COLO668 (cell line): Measurements from ENCODE around the gene IL2RA.
A peak's percentile ranks its signal among the peaks of the same experiment; 100 is the strongest.

ENCODE experiments used
- DNase-seq: peaks from one replicate; lab custom pipeline; 2025; ENCODE audit not compliant: unreplicated experiment; lab: John Stamatoyannopoulos, UW

Gene IL2RA

DNA sequence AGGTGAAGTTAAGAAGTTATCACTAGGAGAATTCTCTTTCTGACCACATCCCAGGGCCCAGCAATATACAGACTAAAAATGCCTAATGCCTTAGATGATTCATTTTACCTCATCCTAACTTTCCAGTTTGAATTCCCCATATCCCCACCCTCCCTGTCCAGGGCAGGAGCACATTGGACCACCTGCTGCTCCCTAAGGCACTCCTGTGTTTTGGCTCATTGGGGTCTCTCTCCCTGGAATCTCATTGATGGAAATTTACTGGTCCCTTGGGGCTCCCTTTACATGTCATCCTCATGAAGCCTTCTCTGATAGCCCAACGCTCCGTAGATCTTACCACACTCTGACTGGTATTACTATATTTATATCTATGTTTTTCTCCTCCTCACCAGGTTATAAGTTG is 2.7 kb downstream of the IL2RA start:
- DNase-seq: no peak

DNA sequence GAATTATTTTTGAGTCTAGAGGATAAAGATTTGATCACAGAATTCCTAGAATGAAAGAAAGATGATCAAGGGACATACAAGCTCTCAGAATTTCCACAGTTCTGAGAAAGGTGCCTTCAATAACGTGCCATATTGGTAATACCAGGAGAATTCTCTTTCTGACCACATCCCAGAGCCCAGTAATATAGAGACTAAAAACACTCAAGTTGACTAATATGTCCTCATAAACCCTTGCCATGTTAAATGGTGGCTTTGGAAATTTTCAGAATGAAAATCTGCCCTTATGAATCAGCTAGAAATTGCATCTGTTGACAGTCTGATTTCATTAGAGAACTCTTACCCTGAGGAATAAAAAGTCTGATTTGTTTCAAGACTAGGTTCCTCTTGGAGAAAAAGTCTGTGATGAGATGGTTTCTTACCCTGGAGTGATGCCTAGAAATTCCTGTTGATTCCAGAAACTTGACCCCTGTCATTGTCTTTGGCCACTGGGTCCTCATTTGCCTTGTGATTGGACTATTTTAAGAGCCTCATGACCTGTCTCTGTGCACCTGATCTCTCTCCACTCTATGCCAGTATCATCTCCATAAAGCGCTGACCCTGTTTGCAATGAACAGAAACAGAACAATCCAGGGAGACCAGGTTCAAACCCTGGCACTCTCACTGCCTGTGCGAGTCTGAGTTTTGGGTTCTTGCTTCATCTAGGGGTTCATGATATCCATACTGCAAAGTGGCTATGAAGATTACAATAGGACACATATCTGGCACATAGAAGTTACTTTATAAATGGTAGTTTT is 3.3 kb downstream of the IL2RA start:
- DNase-seq: no peak

DNA sequence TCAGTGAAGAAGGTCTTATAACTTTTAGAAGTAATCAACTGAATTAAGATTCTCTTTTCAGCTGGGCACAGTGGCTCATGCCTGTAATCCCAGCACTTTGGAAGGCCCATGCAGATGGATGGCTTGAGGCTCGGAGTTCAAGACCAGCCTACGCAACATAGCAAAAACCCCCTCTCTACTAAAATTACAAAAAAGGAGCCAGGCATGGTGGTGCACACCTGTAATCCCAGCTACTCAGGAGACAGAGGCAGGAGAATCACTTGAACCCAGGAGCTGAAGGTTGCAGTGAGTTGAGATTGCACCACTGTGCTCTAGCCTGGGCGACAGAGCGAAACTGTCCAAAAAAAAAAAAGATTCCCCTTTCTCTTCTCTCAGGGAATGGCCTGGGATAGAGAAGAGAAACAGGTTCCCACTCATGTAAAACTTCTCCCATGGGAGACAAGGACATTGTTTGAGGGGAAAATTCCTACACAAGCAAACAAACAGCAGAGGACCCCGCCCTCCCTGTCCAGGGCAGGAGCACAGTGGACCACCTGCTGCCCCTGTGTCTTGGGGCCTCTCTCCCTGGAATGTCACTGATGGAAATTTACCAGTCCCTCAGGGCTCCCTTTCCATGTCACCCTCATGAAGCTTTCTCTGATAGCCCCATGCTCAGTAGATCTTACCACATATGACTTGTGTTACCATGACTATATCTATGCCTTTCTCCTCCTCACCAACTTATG is 5.6 kb downstream of the IL2RA start:
- DNase-seq: no peak

DNA sequence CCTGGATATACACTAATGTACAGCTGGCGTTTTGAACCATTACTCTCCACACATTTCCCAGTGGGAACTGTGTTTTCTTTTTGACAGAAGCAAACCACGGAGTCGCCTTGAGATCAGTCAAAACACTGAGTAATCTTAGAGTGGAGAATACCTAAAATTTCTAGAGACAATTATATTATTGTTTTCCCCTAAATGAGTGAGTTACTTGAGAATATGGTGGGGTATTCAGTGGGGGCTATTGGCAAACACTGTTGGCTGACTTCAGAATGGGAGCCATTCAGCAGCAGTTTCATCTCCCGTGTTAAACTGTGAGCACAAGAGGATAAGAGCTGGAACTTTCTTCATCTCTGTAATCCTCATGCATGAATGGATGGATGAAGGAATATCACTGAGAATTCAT is 6.2 kb downstream of the IL2RA start:
- no peak for DNase-seq

DNA sequence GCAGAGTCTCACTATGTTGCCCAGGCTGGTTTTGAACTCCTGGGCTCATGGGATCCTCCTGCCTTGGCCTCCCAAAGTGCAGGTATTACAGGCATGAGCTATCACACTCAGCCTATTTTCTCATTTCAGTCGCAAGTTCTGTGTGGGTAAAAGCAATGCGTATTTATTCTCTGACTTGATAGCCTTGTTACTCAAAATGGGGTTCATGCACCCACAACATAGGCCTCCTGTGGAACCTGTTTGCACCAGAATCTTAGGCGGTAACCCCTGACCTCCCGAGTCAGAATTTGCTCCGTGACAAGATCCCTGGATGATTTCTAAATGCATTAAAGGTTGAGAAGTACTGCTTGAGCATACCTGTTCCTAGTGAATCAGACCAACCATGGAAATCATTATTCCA is 7.3 kb downstream of the IL2RA start:
- DNase-seq: no peak

DNA sequence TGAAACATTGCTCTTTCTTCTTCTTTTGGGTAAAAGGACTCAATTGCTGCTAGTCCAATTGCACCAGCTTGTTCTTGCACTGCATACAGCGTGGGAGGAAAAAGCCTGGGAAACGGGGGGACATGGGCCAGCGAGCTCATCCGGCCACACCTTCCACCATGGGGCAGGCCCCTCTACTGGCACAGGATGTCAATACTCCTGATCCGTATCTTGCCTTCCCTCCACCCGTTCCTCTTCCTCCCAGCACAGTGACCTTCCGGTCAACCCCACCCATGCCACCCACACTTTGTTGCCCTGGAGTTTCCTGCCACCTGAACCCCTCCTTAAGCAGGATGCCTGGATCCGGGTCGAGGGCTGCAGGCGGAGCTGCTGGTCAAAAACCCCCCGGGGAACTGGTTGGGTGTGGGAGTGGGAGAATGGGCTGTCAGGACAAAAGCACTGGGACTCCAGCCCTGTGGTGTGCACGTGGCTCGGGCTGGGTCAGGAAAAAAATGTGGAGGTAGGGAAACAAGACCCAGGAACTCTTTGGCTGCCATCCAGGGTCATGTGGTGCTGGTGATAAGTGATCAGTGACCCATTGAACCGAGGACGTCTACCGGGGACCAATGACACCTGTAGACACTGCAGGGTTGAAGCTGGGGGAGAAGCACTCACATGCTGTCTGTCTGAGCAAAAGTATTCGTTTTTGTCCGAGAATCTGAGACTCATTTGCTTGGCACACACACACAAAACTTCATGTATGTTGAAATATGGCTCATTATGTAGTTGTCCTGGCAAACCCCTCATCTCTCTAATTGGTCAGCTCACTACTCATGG is 8.1 kb downstream of the IL2RA start:
- peak; percentile 6 for DNase-seq

DNA sequence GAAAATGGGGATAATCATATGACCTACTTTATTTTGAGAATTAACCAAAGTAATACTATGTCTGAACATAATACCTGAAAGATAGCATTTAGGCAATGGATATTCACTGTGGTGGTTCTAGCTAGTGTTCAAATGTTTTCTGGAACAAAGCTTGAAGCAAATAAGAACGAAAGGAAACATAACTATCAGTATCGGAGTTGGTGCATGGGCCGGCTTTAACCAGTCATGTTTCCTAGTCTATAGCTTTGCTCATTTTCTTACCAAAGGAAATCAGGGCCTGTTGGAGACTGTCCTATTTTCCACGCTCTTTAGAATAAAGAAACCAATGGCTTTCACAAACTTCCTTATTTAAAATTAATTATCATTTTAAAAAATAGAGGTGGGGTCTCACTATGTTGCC is 8.9 kb downstream of the IL2RA start:
- DNase-seq: no peak

DNA sequence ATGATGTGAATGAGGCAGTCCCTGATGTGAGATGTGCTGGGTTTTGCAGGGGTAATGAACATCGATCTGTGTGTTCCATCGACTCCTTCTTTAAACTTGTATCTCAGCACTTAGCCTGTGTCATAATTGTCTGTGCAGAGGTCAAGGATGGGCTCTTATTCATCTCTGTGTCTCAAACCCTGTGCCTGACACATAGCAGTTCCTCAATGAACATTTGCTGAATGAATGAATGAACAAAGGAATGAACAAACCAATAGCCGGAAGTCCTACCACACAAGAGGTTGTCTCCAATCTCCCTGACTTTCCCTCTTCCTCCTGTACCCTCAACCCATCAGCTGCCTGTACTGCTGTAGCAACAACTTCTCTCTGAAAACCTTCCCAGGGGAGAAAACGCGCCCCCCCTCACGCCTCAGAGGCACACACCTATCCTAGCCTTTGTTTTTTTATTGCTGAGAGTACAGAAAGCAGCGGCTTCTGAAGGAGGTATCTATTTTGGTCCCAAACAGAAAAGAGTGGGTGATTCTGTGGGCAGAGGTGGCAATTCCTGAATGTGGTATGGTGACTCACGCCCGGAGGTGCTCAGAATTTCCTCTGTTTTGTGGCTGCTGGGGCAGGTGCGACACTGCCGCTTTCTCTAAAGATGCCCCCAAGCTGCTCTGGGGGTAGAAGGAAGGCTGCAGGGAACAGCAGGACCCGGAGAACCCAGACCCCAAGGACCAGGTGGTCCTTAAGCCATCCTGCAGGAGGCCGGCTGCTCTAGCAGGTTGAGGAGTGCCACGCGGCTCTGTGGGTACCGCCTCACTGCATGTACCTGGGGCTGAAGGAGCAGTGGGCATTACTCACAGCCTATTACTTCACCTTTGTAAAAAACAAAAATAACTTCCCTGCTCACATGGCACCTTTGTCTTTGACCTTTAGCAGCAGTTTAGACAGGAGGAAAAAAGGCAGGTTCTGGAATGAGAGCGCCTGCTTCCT is 9.6 kb downstream of the IL2RA start:
- no peak for DNase-seq

DNA sequence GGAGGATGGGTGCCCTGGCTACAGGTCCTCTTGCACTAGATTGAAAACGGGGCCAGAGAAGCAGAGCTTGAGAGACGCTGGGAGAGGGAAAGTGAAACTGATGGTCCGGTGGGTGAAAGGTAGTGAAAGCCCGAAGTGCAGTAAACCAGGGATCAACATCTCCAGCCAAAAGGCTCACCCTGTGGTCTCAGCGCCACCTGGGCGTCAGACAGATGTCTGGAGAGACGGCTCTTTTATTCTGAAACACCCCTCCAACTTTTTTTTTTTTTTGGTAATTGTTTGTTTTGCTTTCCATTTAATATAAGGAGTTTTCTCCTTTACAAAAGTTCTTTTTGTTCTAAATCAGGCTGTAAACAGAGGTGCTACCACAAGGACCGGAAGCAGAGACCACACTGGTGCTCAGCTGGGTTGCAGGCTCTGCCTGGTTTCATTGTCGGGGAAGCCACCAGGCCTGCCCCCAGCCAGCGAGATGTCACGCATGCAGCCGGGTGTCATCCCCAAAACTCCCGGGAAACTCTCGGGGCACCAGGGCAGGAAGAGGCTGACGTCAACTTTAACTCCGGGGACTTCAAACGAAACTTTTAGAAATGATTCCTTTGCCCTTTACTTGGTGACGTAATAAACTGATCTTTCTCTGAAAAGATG is 11.2 kb downstream of the IL2RA start:
- DNase-seq: peak; percentile 9

DNA sequence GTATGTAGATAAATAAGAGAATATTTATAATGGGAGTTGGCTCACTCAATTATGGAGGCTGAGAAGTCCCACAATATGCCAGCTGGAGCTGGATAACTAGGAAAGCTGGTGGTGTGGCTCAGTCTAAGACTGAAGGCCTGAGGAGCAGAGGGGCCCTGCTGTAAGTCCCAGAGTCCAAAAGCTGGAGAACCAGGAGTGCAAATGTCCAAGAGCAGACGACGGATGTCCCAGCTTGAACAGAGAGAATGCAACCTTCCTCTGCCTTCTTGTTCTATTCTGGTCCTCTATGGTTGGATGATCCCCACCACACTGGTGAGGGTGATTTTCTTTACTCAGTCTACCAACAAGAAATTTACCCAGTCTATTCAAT is 13.2 kb downstream of the IL2RA start:
- no peak for DNase-seq

DNA sequence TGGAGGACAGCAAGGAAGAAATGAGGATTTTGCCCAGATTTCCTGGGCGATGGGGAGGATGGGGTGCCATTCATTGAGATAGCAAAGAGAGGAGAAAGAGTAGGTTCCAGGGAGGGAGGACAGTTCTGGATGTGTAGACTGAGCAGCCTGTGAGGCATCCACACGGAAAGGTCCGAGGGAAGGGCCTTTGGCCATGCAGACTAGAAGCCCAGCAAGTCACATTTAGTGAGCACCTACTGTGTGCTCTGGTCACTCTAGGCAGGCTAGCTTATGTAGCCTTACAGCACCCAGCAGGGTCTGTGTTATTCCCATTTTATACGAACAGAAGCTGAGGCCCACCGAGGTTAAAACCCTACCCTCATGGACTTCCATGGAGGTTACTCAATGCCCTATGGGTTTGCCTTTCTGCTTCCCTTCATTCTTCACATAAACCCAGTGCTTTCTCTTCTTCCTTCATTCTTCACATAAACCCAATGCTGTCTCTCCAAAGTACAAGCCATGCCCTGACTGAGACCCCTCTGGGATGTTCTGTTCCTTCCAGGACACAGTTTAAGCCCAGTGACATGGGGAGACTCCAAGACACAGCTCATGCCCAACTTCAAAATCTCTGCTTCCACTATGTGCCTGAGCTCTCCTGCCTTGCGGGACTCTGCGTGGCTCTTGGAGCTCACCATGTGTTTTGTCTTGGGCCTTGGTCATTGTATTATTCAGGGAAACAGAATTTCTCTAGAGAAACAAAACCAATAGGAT is 13.7 kb downstream of the IL2RA start:
- DNase-seq: no peak

DNA sequence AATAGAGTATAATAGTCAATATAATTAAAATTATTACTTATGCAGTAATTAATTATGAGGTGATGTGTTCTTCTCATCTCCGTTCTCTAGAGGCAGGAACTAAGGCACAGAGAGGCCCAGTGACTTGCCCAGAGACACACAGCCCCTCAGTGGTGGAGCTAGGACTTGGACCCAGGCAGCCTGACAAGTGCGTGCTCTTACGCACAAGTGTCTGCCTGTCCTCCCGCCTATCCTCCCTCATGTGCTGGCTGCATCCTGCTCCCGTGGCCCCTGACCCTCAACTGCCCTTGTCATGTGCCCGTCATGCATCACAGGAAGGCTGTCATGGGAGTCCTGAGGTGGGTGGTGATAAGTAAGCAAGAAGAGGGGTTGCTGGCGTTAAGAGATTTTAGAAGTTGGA is 14.3 kb downstream of the IL2RA start:
- no peak for DNase-seq

DNA sequence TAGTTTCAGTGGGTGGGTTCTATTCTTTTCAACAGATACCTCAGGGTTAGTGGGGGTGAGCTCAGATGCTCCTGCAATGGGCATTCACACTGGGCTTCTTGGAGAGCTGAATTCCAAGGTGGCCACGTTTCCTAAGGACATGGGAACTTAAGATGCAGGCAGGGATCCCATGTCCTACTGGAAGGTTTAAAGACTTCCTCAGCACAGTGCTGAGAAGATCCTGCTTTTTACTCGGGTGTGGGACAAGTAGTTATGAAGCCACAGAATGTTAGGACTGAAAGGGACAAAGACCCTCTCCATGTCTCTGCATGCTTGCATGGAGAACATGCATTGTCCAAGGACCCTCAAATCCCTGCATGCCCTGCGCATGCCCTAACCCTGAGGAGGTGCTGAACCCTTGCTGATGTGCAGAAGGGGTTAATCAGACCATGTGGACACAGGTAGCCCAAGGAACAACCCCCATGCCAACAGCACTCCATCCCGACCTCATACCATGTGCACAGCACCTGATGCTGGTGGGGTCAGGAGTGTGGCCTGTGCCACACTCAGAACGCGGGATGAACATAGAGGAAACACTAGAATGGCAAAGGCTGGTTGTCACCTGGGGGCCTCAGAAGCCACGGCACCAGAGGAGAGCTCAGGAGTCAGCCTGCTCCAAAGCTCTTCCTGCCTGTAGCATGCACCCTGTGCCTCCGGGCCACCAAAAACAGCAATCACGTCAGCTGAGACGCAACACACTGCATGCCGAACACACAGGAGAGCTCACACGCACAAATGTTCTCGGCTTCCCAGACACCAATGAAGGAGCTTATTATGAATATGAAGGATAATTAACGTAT is 15.2 kb downstream of the IL2RA start:
- DNase-seq: no peak

DNA sequence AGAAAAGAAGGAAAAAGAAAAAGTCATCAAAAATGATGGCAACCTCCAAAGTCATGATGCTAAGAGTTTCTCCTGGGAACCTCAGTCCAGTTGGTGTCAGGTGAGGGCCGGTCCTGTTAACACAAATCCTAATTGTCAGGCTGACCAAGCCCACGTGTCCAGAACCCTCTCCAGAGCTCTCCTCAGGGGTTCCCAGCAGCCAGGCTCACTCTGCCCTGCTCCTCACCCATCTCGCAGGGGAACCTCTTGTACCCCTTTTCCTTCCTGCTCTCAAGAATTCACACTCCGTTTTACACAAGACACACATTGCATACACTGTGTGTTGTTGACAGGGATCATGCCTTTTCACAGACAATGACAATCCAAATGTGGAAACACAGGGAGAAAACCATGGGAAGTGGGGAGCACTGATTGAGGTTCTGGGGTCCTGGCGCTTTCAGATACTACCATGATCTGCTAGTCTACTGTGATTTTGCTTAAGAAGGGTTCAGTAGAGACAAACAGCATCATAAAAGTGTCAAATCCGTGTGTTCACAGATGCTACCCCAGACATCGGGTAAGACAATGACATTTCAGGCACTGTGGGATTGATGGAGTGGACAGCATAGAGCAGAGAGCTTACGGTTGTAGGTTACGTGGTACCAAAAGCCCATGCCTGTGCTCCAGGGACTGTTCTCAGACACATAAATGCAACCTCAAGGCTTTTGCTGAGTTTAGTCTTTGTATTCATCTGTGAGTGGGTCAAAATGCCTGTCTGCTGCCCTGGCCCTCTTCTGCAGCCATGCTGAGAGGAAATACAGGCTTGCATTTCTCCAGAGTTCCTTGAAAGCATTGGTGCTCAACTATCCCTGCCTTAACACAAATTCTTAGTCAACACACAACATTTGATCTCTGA is 16.0 kb downstream of the IL2RA start:
- no peak for DNase-seq

DNA sequence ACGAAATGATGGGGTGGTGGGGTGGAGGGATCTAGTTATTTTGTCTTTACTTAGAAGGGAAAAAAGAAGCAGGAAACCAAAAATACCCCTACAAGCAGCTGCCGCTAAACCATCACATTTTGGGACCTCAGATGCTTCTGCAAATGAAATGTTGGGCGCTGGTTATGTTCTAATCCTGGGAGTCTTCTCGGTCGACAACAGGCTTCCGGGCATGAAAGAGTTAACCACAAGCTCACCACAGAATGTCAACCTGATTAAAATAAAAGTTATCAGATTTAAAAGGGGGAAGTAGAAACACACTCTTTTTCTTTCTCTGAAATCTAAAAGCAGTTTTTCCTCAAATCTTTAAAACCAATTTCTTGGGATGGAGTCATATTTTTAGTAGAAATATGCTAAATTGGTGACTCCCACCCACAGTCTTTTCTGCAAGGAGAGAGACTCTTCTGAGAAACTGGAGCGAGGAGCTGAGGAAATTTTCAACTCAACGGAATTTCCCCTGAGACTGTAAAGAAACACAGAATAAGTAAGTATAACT is 16.8 kb downstream of the IL2RA start:
- no peak for DNase-seq

DNA sequence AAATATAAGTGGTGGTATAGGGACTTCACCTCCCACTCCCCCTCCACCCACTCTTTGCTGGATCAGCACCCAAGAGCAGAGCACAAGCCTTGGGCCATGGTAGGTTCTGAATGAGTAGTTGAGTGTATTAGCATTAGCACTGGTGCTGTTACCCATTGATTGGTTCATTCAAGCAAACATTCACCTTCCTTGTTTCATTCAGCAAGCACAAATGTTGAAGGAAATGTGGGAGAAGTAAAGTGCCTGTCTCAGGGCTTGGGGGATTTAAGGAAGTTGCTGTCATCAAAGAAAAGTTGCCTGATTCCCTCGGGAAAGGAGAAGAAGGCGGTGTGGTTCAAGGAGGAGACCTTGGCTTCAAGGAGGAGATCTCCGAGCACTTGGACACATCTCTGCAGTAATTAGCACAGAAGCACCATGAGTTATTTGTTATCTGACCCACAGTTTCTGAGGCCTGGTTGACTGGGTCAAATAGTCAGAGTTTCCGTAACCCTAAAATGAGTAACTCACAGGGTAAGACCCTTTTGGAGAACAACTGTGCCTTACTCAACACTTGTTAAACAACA is 17.3 kb downstream of the IL2RA start:
- DNase-seq: no peak

DNA sequence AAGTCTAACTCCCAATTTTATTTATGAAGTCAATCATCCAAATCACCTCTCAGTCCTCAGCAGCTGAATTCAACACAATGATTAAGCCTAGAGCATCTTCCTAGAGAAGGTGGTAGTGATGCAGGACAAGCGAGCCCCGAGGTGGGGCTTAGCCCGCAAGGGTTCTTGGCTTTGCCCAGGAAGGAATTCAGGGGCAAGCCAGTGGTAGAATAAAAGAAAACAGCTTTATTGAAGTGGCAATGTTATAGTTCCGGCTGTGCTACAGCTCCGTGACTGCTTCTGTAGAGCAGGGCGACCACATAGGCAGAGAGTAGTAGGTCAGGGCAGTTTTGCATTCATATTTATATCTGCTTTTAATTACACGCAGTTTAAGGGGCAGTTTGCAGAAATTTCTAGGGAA is 18.1 kb downstream of the IL2RA start:
- no peak for DNase-seq
